CD4-positive, alpha-beta T cell (primary cell): ENCODE data around the gene GRK2. TPM values are rescaled to one million over a fixed set of nuclear protein-coding genes. Genes with fewer than 3 reads are reported as not detected.

Experiments used
- ATAC-seq: fragments of 200-7000 bp; cut with Tn5 transposase; one replicate; pipeline ENCODE4 v1.10.0; 2022; ENCODE audit warnings: mild to moderate bottlenecking; ENCODE audit not compliant: poor library complexity
- CTCF ChIA-PET: fragments of 350-600 bp; sonication (Branson Sonifier 250); formaldehyde crosslinking; loops from one replicate; lab custom pipeline; 2021; ENCODE audit warnings: antibody characterized with exemption, inconsistent platforms; lab: Charles Lee
- POLR2A ChIA-PET: fragments of 350-600 bp; sonication (Branson Sonifier 250); formaldehyde crosslinking; loops from one replicate; lab custom pipeline; 2021; ENCODE audit warnings: antibody characterized with exemption, inconsistent platforms; lab: Charles Lee
- DNase-seq, 14 experiments: peaks; one replicate each; pipeline ENCODE4 v3.0.0-alpha.2; 2013 to 2020; ENCODE audit warnings: mixed read lengths in 2 of 14
- H3K27ac ChIP-seq, 2 donors: one replicate each; pipeline versions ENCODE4 v1.5.1 to v1.7.0; 2013; ENCODE audit warnings: low read length in 2 of 2, low read depth in 1 of 2, mild to moderate bottlenecking in 1 of 2
- H3K27me3 ChIP-seq, 2 experiments: 1 replicate in 1 of 2; 2 replicates in 1 of 2; pipeline versions ENCODE4 v1.6.1 to v1.7.0; 2013; ENCODE audit warnings: low read length in 2 of 2, control low read depth in 1 of 2, mild to moderate bottlenecking in 1 of 2, moderate library complexity in 1 of 2; ENCODE audit not compliant: insufficient read depth in 2 of 2, control insufficient read depth in 1 of 2
- H3K36me3 ChIP-seq: one replicate; pipeline ENCODE4 v1.6.1; 2013; ENCODE audit warnings: low read length, control low read depth; ENCODE audit not compliant: insufficient read depth
- H3K4me1 ChIP-seq: one replicate; pipeline ENCODE4 v1.6.1; 2013; ENCODE audit warnings: low read length, control low read depth; ENCODE audit not compliant: insufficient read depth
- H3K4me3 ChIP-seq: one replicate; pipeline ENCODE4 v1.5.1; 2013; ENCODE audit warnings: mild to moderate bottlenecking, low read length, moderate library complexity
- H3K9me3 ChIP-seq, 2 experiments: 1 replicate in 1 of 2; 2 replicates in 1 of 2; pipeline versions ENCODE4 v1.6.1 to v1.7.0; 2013; ENCODE audit warnings: low read length in 2 of 2, mild to moderate bottlenecking in 2 of 2, control low read depth in 1 of 2, moderate library complexity in 1 of 2; ENCODE audit not compliant: control insufficient read depth in 1 of 2, insufficient read depth in 1 of 2
- H3K27ac Mint-ChIP-seq: one replicate; pipeline ENCODE4 v1.8.0; 2020; ENCODE audit warnings: mixed read lengths
- H3K27me3 Mint-ChIP-seq: one replicate; pipeline ENCODE4 v1.8.0; 2021; ENCODE audit warnings: mixed read lengths
- H3K36me3 Mint-ChIP-seq: one replicate; pipeline ENCODE4 v1.8.0; 2021; ENCODE audit warnings: low read depth, mixed read lengths
- H3K4me1 Mint-ChIP-seq: one replicate; pipeline ENCODE4 v1.8.0; 2021; ENCODE audit warnings: low read depth, mixed read lengths
- H3K4me3 Mint-ChIP-seq: one replicate; pipeline ENCODE4 v1.8.0; 2020; ENCODE audit warnings: mild to moderate bottlenecking, mixed read lengths
- H3K9me3 Mint-ChIP-seq: one replicate; pipeline ENCODE4 v1.8.0; 2020; ENCODE audit warnings: mixed read lengths
- intact Hi-C, 2 experiments: fragments of 100-400 bp; cut with DNase I in 1 of 2; cut with micrococcal nuclease in 1 of 2; formaldehyde crosslinking; loops; one replicate each; pipeline versions ENCODE4 v1.15.1 to v1.9.0; 2023 to 2025; cut with DNase I, micrococcal nuclease
- total RNA-seq, 174 experiments: library from RNA in 2 of 174; stranded (reverse) in 2 of 174; gene quantifications; one replicate each; pipeline ENCODE4 v1.2.3 and lab custom pipeline; 2021 to 2026
- TF ChIP-seq, protein P1 (sequence below): fragments of 200-600 bp; IDR thresholded peaks from one replicate; pipeline ENCODE4 v1.8.0; 2022; ENCODE audit warnings: antibody characterized with exemption, mild to moderate bottlenecking

Gene GRK2
- total RNA-seq, 2 experiments from 2014 or later: 309 to 325 TPM

DNA sequence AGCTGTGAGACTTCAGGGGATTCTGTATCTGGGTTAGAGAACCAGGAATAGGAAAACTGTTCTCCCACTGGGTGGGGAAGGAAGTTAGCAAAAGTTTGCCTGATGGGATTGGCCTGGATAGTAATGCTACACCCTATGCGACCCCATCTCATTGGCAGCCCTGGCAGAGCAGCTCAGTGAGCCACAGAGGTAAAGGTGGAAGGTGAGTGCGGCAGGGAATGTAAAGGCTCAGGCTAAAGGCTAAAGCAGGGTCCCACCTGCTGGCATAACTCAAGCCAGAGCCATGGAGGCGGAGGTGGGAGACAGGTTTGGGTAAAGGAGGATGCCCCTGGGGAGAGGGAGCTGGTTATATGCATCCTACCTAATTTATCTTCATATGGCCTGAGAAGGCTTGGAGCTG is 55.8 kb downstream of the GRK2 start:
- CTCF ChIA-PET: interaction anchor here (1.1 to 5.4 kb wide), 3 partner anchors 24 to 61 kb away, joined by 3 to 20 read pairs (median 4); partner anchors contain the start of gene POLD4
- Mint-ChIP-seq H3K9me3 (no peaks in the 10 kb centered on the region), H3K27me3 (no peaks in the 10 kb centered on the region), H3K36me3 (peaks cover 6% of the 10 kb centered on the region), H3K27ac (no peak overlapping the region), H3K4me3 (no peak overlapping the region), H3K4me1 (peaks cover 22% of the 10 kb centered on the region)
- H3K27me3 ChIP-seq: no peaks in the 10 kb centered on the region
- DNase-seq: no peak
- POLR2A ChIA-PET: interaction anchor here (2.0 kb wide), 1 partner anchor 23 kb away, joined by 5 read pairs; no protein-coding TSS in a partner anchor
- no peak overlapping the region for H3K27ac ChIP-seq
- peaks cover 10% of the 10 kb centered on the region for H3K4me1 ChIP-seq
- TF ChIP-seq, protein P1, sequence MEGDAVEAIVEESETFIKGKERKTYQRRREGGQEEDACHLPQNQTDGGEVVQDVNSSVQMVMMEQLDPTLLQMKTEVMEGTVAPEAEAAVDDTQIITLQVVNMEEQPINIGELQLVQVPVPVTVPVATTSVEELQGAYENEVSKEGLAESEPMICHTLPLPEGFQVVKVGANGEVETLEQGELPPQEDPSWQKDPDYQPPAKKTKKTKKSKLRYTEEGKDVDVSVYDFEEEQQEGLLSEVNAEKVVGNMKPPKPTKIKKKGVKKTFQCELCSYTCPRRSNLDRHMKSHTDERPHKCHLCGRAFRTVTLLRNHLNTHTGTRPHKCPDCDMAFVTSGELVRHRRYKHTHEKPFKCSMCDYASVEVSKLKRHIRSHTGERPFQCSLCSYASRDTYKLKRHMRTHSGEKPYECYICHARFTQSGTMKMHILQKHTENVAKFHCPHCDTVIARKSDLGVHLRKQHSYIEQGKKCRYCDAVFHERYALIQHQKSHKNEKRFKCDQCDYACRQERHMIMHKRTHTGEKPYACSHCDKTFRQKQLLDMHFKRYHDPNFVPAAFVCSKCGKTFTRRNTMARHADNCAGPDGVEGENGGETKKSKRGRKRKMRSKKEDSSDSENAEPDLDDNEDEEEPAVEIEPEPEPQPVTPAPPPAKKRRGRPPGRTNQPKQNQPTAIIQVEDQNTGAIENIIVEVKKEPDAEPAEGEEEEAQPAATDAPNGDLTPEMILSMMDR: no peak
- H3K9me3 ChIP-seq: no peaks in the 10 kb centered on the region
- no peaks in the 10 kb centered on the region for H3K36me3 ChIP-seq
- H3K4me3 ChIP-seq: no peak overlapping the region
- intact Hi-C loops: no loop called here
- no peak for ATAC-seq

DNA sequence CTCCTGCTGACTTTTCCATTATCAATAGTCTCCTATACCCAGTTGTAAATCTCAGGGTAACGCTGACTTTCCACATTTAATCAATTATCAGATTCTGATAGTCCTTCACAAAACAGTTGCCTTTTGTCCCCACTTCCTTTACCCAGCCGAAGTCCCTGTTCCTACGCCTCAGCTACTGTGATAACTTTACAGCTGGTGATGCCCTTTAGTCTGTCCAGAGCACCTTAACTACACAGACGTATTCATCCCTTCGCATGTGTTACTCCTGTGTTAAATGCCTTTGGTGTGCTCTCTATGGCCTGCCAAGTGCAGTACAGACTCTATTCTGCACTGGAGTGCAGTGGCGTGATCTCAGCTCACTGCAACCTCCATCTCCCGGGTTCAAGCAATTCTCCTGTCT is 57.3 kb downstream of the GRK2 start:
- Mint-ChIP-seq H3K36me3 (no peaks in the 10 kb centered on the region), H3K27me3 (no peaks in the 10 kb centered on the region), H3K27ac (no peak overlapping the region), H3K9me3 (no peaks in the 10 kb centered on the region), H3K4me1 (peaks cover 11% of the 10 kb centered on the region), H3K4me3 (no peak overlapping the region)
- intact Hi-C loops: no loop called here
- Histone ChIP-seq H3K36me3 (no peaks in the 10 kb centered on the region), H3K9me3 (no peaks in the 10 kb centered on the region), H3K4me1 (no peaks in the 10 kb centered on the region), H3K27me3 (no peaks in the 10 kb centered on the region), H3K27ac (no peak overlapping the region), H3K4me3 (no peak overlapping the region)
- CTCF ChIA-PET: interaction anchor here (5.4 kb wide), 1 partner anchor 29 kb away, joined by 20 read pairs; the partner anchor contains the start of gene POLD4
- TF ChIP-seq, protein P1: no peak
- DNase-seq (no peak), ATAC-seq (no peak)
- POLR2A ChIA-PET: interaction anchor here (2.0 kb wide), 1 partner anchor 22 kb away, joined by 5 read pairs; no protein-coding TSS in a partner anchor

DNA sequence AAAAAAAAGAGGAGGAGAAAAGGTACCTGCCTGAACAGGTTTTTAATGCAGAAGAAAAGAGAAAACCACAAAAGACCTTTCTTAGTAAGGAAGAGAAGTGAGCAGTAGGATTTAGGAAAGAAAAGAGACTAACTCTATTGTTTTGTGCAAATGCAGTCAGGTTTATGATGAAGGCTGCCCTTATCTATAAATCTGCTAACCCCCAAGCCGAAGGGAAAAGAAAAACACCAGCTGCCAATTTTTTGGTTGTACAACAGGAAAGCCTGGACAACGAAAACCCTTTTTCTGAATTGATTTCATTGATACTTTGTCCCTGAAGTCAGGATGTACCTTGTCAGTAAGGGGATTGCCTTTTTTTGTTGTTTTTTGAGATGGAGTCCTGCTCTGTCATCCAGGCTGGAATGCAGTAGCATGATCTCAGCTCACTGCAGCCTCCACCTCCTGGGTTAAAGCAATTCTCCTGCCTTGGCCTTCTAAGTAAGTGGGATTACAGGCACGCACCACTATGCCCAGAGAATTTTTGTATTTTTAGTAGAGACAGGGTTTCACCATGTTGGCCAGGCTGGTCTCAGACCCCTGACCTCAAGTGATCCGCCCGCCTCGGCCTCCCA is 65.9 kb downstream of the GRK2 start:
- DNase-seq (no peak), ATAC-seq (no peak)
- TF ChIP-seq, protein P1: no peak
- no peak overlapping the region for H3K4me3 ChIP-seq
- no peak overlapping the region for H3K4me3 Mint-ChIP-seq
- H3K9me3 Mint-ChIP-seq: no peaks in the 10 kb centered on the region
- H3K27me3 ChIP-seq: no peaks in the 10 kb centered on the region
- intact Hi-C loops: no loop called here
- ChIA-PET CTCF (interaction anchor here (1.0 to 1.4 kb wide), 2 partner anchors 22 to 50 kb away, joined by 3 to 5 read pairs; partner anchors contain the start of gene POLD4), POLR2A (no interaction called here)
- H3K4me1 Mint-ChIP-seq: no peaks in the 10 kb centered on the region
- no peak overlapping the region for H3K27ac ChIP-seq
- H3K36me3 ChIP-seq: no peaks in the 10 kb centered on the region
- no peaks in the 10 kb centered on the region for H3K9me3 ChIP-seq
- H3K27me3 Mint-ChIP-seq: no peaks in the 10 kb centered on the region
- no peak overlapping the region for H3K27ac Mint-ChIP-seq
- H3K36me3 Mint-ChIP-seq: no peaks in the 10 kb centered on the region
- H3K4me1 ChIP-seq: no peaks in the 10 kb centered on the region

Other genes with a start within 250 kb of the GRK2 start
- gene SYT12, start 243.3 kb upstream of the GRK2 start, total RNA-seq: not detected
- gene RHOD, start 209.6 kb upstream of the GRK2 start, total RNA-seq: not detected
- 100 to 1,000 TPM; 410 to 412 TPM for gene KDM2A, start 147.2 kb upstream of the GRK2 start, total RNA-seq
- gene ANKRD13D, start 22.8 kb downstream of the GRK2 start, total RNA-seq: 100 to 1,000 TPM; 160 to 161 TPM
- 1 to 10 TPM; 8.5 to 8.8 TPM for gene SSH3, start 37.1 kb downstream of the GRK2 start, total RNA-seq
- gene POLD4, start 87.1 kb downstream of the GRK2 start, total RNA-seq: 10 to 100 TPM; 31.7 to 39.5 TPM
- 1 to 10 TPM; 6.0 to 6.9 TPM for gene CLCF1, start 107.1 kb downstream of the GRK2 start, total RNA-seq
- 10 to 100 TPM; 19.3 to 20.3 TPM for gene RAD9A, start 125.5 kb downstream of the GRK2 start, total RNA-seq
- 10 to 100 TPM; 42.0 to 45.5 TPM for gene PPP1CA, start 135.4 kb downstream of the GRK2 start, total RNA-seq
- 100 to 1,000 TPM; 205 to 212 TPM for gene TBC1D10C, start 137.6 kb downstream of the GRK2 start, total RNA-seq
- gene CARNS1, start 149.2 kb downstream of the GRK2 start, total RNA-seq: 1 to 10 TPM; 9.9 to 10.0 TPM
- gene RPS6KB2, start 162.0 kb downstream of the GRK2 start, total RNA-seq: 10 to 100 TPM; 69.3 to 72.0 TPM
- gene PTPRCAP, start 171.2 kb downstream of the GRK2 start, total RNA-seq: 100 to 1,000 TPM; 129 to 134 TPM
- 10 to 100 TPM; 25.8 to 30.2 TPM for gene CORO1B, start 177.0 kb downstream of the GRK2 start, total RNA-seq
- not detected for gene GPR152, start 186.3 kb downstream of the GRK2 start, total RNA-seq
- 1 to 10 TPM; 7.5 to 8.5 TPM for gene CABP4, start 188.9 kb downstream of the GRK2 start, total RNA-seq
- 10 to 100 TPM; 49.9 to 52.4 TPM for gene TMEM134, start 202.8 kb downstream of the GRK2 start, total RNA-seq
- 100 to 1,000 TPM; 115 to 117 TPM for gene AIP, start 216.6 kb downstream of the GRK2 start, total RNA-seq
- gene PITPNM1, start 238.9 kb downstream of the GRK2 start, total RNA-seq: 10 to 100 TPM; 90.0 to 94.8 TPM
- 10 to 100 TPM; 19.5 to 22.0 TPM for gene CDK2AP2, start 241.7 kb downstream of the GRK2 start, total RNA-seq